MM.1S (cell line): ENCODE results near the gene PTPN18.

Experiments used
- DNase-seq: peaks from one replicate; pipeline ENCODE4 v3.0.0-alpha.2; 2015
- H2AFZ ChIP-seq: fragments of 300-600 bp; sonication (generic); 2 replicates; pipeline ENCODE4 v1.6.0; 2016; ENCODE audit warnings: antibody characterized with exemption, low read length
- H3F3A ChIP-seq: fragments of 300-600 bp; sonication (generic); 2 replicates; pipeline ENCODE4 v1.6.1; 2016; ENCODE audit warnings: mild to moderate bottlenecking, antibody characterized with exemption, low read length, moderate library complexity, mixed read lengths; ENCODE audit not compliant: insufficient read depth
- H3K27ac ChIP-seq: fragments of 300-600 bp; sonication (generic); 2 replicates; pipeline ENCODE4 v1.5.1; 2016; ENCODE audit warnings: mild to moderate bottlenecking, low read length
- H3K27me3 ChIP-seq: fragments of 300-600 bp; sonication (generic); replicated peaks from 2 replicates; pipeline ENCODE4 v1.6.0; 2016; ENCODE audit warnings: low read length; ENCODE audit not compliant: insufficient read depth
- H3K36me3 ChIP-seq: fragments of 300-600 bp; sonication (generic); replicated peaks from 2 replicates; pipeline ENCODE4 v1.6.1; 2016; ENCODE audit warnings: mild to moderate bottlenecking, low read length, mixed read lengths; ENCODE audit not compliant: insufficient read depth
- H3K4me1 ChIP-seq: fragments of 300-600 bp; sonication (generic); 2 replicates; pipeline ENCODE4 v1.6.1; 2016; ENCODE audit warnings: low read length, mixed read lengths
- H3K4me2 ChIP-seq: fragments of 300-600 bp; sonication (generic); 2 replicates; pipeline ENCODE4 v1.6.0; 2016; ENCODE audit warnings: low read depth, low read length
- H3K4me3 ChIP-seq: fragments of 300-600 bp; sonication (generic); 2 replicates; pipeline ENCODE4 v1.5.1; 2016; ENCODE audit warnings: low read length, mixed read lengths
- H3K79me2 ChIP-seq: fragments of 300-600 bp; sonication (generic); 2 replicates; pipeline ENCODE4 v1.6.1; 2016; ENCODE audit warnings: mixed run types, low read length, mixed read lengths
- H3K9ac ChIP-seq: fragments of 300-600 bp; sonication (generic); 2 replicates; pipeline ENCODE4 v1.6.1; 2016; ENCODE audit warnings: low read length, mixed read lengths
- H3K9me2 ChIP-seq: fragments of 300-600 bp; sonication (generic); replicated peaks from 2 replicates; pipeline ENCODE4 v1.6.1; 2016; ENCODE audit warnings: mild to moderate bottlenecking, low read length, mixed read lengths; ENCODE audit not compliant: insufficient read depth
- H3K9me3 ChIP-seq: fragments of 300-600 bp; sonication (generic); replicated peaks from 2 replicates; pipeline ENCODE4 v1.6.1; 2016; ENCODE audit warnings: mild to moderate bottlenecking, low read length, mixed read lengths; ENCODE audit not compliant: insufficient read depth
- H4K20me1 ChIP-seq: fragments of 300-600 bp; sonication (generic); 2 replicates; pipeline ENCODE4 v1.6.1; 2016; ENCODE audit warnings: mild to moderate bottlenecking, low read length, moderate library complexity, mixed read lengths; ENCODE audit not compliant: insufficient read depth
- EZH2 ChIP-seq: fragments of 300-600 bp; sonication (generic); optimal IDR thresholded peaks from 2 replicates; pipeline ENCODE3; 2017; ENCODE audit warnings: low read depth, mild to moderate bottlenecking, antibody characterized with exemption, low read length, mixed read lengths
- EZH2phosphoT487 ChIP-seq: fragments of 300-600 bp; sonication (generic); IDR thresholded peaks from 2 replicates; pipeline ENCODE4 v1.6.1; 2018; ENCODE audit warnings: antibody characterized with exemption, low read length
- TF ChIP-seq, protein P1 (sequence below): fragments of 300-600 bp; sonication (generic); IDR thresholded peaks from 2 replicates; pipeline ENCODE4 v1.5.1; 2016; ENCODE audit warnings: antibody characterized with exemption, low read length, mixed read lengths

PTPN18 gene

DNA sequence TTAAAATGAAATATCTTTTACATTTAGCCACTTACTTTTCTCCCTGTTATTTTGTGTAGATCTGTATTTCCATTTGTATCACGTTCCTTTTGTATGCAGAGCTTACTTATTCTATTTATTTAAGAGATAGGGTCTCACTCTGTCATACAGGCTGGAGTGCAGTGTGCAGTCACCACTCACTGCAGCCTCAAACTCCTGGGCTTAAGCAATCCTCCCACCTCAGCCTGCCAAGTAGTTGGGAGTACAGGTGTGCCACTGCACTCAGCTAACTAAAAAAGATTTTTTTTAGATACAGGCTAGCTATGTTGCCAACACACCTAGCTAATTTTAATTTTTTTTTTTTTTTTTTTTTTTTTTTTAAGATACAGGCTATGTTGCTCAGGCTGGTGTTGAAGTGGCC, 10.9 kb downstream of the PTPN18 start:
- no peaks in the 10 kb centered on the region; the same call in 1 of the 2 replicates for H3K4me1 ChIP-seq
- no peak overlapping the region for H3K4me3 ChIP-seq
- no peaks in the 10 kb centered on the region for H3K27me3 ChIP-seq
- no peaks in the 10 kb centered on the region for H3F3A ChIP-seq
- H3K9me3 ChIP-seq: no peaks in the 10 kb centered on the region
- 0 out of 2 replicates have a peak, but pooled peaks cover under 1% of the 10 kb centered on the region for H3K79me2 ChIP-seq
- H3K27ac ChIP-seq: no peak overlapping the region
- H3K9ac ChIP-seq: no peak overlapping the region
- H3K9me2 ChIP-seq: no peaks in the 10 kb centered on the region
- H2AFZ ChIP-seq: no peak overlapping the region
- no peak for DNase-seq
- no peaks in the 10 kb centered on the region for H4K20me1 ChIP-seq
- no peak for TF ChIP-seq EZH2
- no peak for TF ChIP-seq EZH2phosphoT487
- TF ChIP-seq, protein P1, sequence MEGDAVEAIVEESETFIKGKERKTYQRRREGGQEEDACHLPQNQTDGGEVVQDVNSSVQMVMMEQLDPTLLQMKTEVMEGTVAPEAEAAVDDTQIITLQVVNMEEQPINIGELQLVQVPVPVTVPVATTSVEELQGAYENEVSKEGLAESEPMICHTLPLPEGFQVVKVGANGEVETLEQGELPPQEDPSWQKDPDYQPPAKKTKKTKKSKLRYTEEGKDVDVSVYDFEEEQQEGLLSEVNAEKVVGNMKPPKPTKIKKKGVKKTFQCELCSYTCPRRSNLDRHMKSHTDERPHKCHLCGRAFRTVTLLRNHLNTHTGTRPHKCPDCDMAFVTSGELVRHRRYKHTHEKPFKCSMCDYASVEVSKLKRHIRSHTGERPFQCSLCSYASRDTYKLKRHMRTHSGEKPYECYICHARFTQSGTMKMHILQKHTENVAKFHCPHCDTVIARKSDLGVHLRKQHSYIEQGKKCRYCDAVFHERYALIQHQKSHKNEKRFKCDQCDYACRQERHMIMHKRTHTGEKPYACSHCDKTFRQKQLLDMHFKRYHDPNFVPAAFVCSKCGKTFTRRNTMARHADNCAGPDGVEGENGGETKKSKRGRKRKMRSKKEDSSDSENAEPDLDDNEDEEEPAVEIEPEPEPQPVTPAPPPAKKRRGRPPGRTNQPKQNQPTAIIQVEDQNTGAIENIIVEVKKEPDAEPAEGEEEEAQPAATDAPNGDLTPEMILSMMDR: no peak
- no peaks in the 10 kb centered on the region for H3K36me3 ChIP-seq
- no peak overlapping the region for H3K4me2 ChIP-seq

- Histone ChIP-seq H3F3A (no peaks in the 10 kb centered on the region), H3K9ac (no peak overlapping the region), H3K4me2 (no peak overlapping the region), H3K9me3 (no peaks in the 10 kb centered on the region), H3K36me3 (no peaks in the 10 kb centered on the region), H3K27me3 (no peaks in the 10 kb centered on the region), H3K27ac (no peak overlapping the region), H2AFZ (no peak overlapping the region), H3K79me2 (peaks cover 21% of the 10 kb centered on the region), H4K20me1 (no peaks in the 10 kb centered on the region), H3K4me1 (peaks cover 8% of the 10 kb centered on the region; the same call in 1 of the 2 replicates), H3K4me3 (no peak overlapping the region), H3K9me2 (no peaks in the 10 kb centered on the region)
- no peak for DNase-seq
- TF ChIP-seq, protein P1: no peak
- TF ChIP-seq EZH2phosphoT487 (no peak), EZH2 (no peak)
Measured at GRCh38 chr2:130368786-130369185, 12.9 kb downstream of the PTPN18 start.

DNA sequence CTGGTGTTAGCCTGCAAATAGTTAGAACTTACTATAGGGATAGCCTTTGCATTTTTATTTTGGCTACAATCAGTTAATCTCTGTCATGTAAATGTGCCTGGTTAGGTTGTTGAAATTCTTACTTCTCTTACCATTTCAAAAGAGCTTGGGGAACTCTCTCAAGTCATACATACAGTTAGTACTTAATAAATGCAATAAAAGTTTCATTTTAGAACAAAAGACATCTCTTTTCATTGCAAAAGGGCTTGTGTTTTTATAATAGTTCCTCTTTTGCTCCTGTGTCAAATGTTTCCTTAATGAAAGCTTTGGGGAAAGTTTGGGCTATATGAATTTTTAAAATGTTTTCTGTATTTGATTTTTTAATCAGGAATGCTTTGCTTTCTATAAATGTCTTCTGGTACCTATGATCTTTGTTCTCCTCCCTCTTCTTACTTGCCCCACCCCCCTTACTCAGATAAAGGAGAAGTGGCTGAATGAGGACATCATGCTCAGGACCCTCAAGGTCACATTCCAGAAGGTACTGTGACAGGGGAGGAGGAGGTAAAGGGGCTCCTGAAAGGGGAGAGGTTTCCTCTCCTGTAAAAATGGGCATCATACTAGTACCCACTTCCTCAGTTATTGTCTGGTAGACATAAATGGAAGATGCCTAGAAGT, 13.6 kb downstream of the PTPN18 start:
- TF ChIP-seq, protein P1: no peak
- no peak for TF ChIP-seq EZH2
- TF ChIP-seq EZH2phosphoT487: no peak
- no peaks in the 10 kb centered on the region for H3K9me3 ChIP-seq
- no peaks in the 10 kb centered on the region for H3K27me3 ChIP-seq
- H3K79me2 ChIP-seq: peaks cover 25% of the 10 kb centered on the region
- H3K4me3 ChIP-seq: no peak overlapping the region
- H3K4me1 ChIP-seq: peaks cover 8% of the 10 kb centered on the region; the same call in 1 of the 2 replicates
- no peak overlapping the region for H3K9ac ChIP-seq
- no peak overlapping the region for H3K4me2 ChIP-seq
- no peaks in the 10 kb centered on the region for H3F3A ChIP-seq
- no peaks in the 10 kb centered on the region for H3K9me2 ChIP-seq
- no peak overlapping the region for H3K27ac ChIP-seq
- no peak overlapping the region for H2AFZ ChIP-seq
- no peaks in the 10 kb centered on the region for H3K36me3 ChIP-seq
- DNase-seq: no peak
- H4K20me1 ChIP-seq: no peaks in the 10 kb centered on the region
